Measurements from ENCODE around the gene CTNNAL1. TPM values are rescaled to one million over a fixed set of nuclear protein-coding genes. Genes with fewer than 3 reads are reported as not detected.
"Not testable (repeated sequence)": the region's sequence is repeated elsewhere in the genome, so short reads cannot be mapped to it uniquely, and the experiment has no call there.

Gene CTNNAL1
- 138 and 171 TPM in 2 replicates for total RNA-seq (2014; rRNA removed; shearing (Covaris generic))

GRCh38 chr9:109012876-109013678 lies at the start of gene CTNNAL1:
CTNNAL1 (minus strand) TSS chr9:109013499; CDS start chr9:109013442, 57 bp downstream.
- Histone ChIP-seq H3K4me3 (peak within 1 kb of the TSS; percentile 98), H3K27ac (peak within 1 kb of the TSS; percentile 95), H3K9me3 (replicated peaks) (peaks cover 3% of the 10 kb centered on the region; the same call in 1 of the 2 replicates), H3K4me1 (replicated peaks) (peaks cover 32% of the 10 kb centered on the region), H3K36me3 (peaks cover 28% of the 10 kb centered on the region), H3K27me3 (replicated peaks) (no peaks in the 10 kb centered on the region)
- DNase-seq (ENCODE audit: low read depth in 1 of 2, low spot score in 2 of 2), result peak; percentile 78 to 96

- Histone ChIP-seq H3K9me3 (replicated peaks) (no peaks in the 10 kb centered on the region), H3K36me3 (peaks cover 75% of the 10 kb centered on the region), H3K27ac (no peak overlapping the region), H3K4me1 (replicated peaks) (peaks cover 18% of the 10 kb centered on the region), H3K4me3 (no peak overlapping the region), H3K27me3 (replicated peaks) (no peaks in the 10 kb centered on the region)
- DNase-seq (ENCODE audit: low read depth in 1 of 2, low spot score in 2 of 2), result no peak
Observed at GRCh38 chr9:109062543-109062942, 49.2 kb upstream of the CTNNAL1 start.

DNA sequence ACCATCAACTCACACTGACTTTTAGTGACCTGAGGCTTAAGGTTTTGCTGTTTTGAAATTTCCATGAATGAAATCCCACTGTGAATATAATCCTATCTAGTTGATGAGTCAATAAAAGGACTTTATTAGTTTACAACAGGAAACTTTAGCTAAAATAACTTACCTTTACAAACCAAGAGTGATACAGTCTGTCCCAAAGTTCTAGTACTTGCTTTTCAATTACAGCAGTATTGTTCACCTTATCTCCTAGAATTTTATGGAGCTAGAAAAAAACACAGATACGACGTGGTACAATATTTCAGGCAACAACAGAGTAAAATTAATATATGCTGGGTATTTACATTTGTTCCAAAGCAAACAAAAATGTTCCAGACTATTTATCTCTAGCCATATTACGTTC lies 46.9 kb upstream of the CTNNAL1 start:
- H3K27me3 ChIP-seq (replicated peaks), result no peaks in the 10 kb centered on the region
- no peak for DNase-seq (ENCODE audit: low read depth in 1 of 2, low spot score in 2 of 2)
- H3K27ac ChIP-seq, result no peak overlapping the region
- no peaks in the 10 kb centered on the region for H3K9me3 ChIP-seq (replicated peaks)
- peaks cover 73% of the 10 kb centered on the region for H3K36me3 ChIP-seq
- H3K4me3 ChIP-seq, result no peak overlapping the region
- peaks cover 8% of the 10 kb centered on the region for H3K4me1 ChIP-seq (replicated peaks)

DNA sequence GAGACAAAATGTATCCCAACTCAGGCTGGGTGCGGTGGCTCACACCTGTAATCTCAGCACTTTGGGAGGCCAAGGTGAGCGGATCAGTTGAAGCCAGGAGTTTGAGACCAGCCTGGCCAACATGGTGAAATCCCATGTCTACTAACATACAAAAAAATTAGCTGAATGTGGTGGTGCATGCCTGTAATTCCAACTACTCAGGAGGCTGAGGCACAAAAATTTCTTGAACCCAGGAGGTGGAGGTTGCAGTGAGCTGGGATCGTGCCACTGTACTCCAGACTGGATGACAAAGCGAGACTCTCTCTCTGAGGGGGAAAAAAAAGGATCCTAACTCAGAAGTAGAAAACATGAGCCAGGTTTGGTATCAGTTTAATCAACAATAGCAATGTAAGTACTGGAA lies 39.8 kb upstream of the CTNNAL1 start:
- H3K9me3 ChIP-seq (replicated peaks); DNase-seq (ENCODE audit: low read depth in 1 of 2, low spot score in 2 of 2); H3K27me3 ChIP-seq (replicated peaks); H3K4me3 ChIP-seq: not testable (repeated sequence)
- peak overlapping the region; percentile 43; the same call in 1 of the 2 replicates for H3K27ac ChIP-seq
- H3K4me1 ChIP-seq (replicated peaks), result peaks cover 11% of the 10 kb centered on the region
- peaks cover 76% of the 10 kb centered on the region for H3K36me3 ChIP-seq

GRCh38 chr9:109052416-109052815 lies 39.1 kb upstream of the CTNNAL1 start:
- Histone ChIP-seq H3K36me3 (peaks cover 83% of the 10 kb centered on the region), H3K27ac (peak overlapping the region; percentile 43), H3K4me3 (no peak overlapping the region), H3K9me3 (replicated peaks) (no peaks in the 10 kb centered on the region), H3K27me3 (replicated peaks) (no peaks in the 10 kb centered on the region), H3K4me1 (replicated peaks) (peaks cover 11% of the 10 kb centered on the region)
- DNase-seq (ENCODE audit: low read depth in 1 of 2, low spot score in 2 of 2), result no peak

- H3K36me3 ChIP-seq, result peaks cover 85% of the 10 kb centered on the region
- H3K4me3 ChIP-seq, result no peak overlapping the region
- no peak for DNase-seq (ENCODE audit: low read depth in 1 of 2, low spot score in 2 of 2)
- no peaks in the 10 kb centered on the region for H3K9me3 ChIP-seq (replicated peaks)
- peaks cover 11% of the 10 kb centered on the region for H3K4me1 ChIP-seq (replicated peaks)
- H3K27me3 ChIP-seq (replicated peaks), result no peaks in the 10 kb centered on the region
- H3K27ac ChIP-seq, result no peak overlapping the region; the same call in 1 of the 2 replicates
Observed at GRCh38 chr9:109051733-109052132, 38.4 kb upstream of the CTNNAL1 start.

GRCh38 chr9:109050444-109050843 lies 37.1 kb upstream of the CTNNAL1 start:
- Histone ChIP-seq H3K36me3 (peaks cover 89% of the 10 kb centered on the region), H3K4me1 (replicated peaks) (peaks cover 11% of the 10 kb centered on the region), H3K9me3 (replicated peaks) (no peaks in the 10 kb centered on the region), H3K27me3 (replicated peaks) (no peaks in the 10 kb centered on the region), H3K27ac (no peak overlapping the region), H3K4me3 (no peak overlapping the region)
- no peak for DNase-seq (ENCODE audit: low read depth in 1 of 2, low spot score in 2 of 2)

DNA sequence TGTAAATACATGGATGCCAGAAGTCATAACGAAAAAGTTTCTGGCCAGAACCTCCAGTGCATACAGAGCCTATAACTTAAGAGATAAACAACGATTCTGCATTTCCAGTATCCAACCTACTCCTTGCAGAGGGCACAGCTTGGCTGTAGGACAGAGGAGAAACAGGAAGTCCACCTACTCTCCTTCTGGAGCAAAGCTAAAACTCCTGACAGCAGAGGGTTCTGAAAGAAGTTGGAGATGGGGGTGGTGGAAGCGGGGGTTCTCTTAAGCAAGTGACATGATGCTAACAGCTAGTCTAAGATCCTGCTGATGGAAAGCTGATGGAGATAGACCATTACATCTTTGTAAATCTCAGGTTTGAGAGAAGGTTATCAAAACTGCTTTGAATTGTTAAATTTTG lies 35.5 kb upstream of the CTNNAL1 start:
- H3K36me3 ChIP-seq, result peaks cover 95% of the 10 kb centered on the region
- H3K27ac ChIP-seq, result no peak overlapping the region

GRCh38 chr9:109047259-109047658 lies 34.0 kb upstream of the CTNNAL1 start:
- Histone ChIP-seq H3K36me3 (peaks cover 96% of the 10 kb centered on the region), H3K4me1 (replicated peaks) (peaks cover 3% of the 10 kb centered on the region; the same call in 1 of the 2 replicates), H3K9me3 (replicated peaks) (no peaks in the 10 kb centered on the region; the same call in 1 of the 2 replicates), H3K4me3 (no peak overlapping the region), H3K27me3 (replicated peaks) (no peaks in the 10 kb centered on the region), H3K27ac (no peak overlapping the region)
- DNase-seq (ENCODE audit: low read depth in 1 of 2, low spot score in 2 of 2), result no peak

More for the DNA sequence above, 35.5 kb upstream of the CTNNAL1 start:
- Histone ChIP-seq H3K27me3 (replicated peaks) (no peaks in the 10 kb centered on the region), H3K4me3 (no peak overlapping the region), H3K9me3 (replicated peaks) (no peaks in the 10 kb centered on the region), H3K4me1 (replicated peaks) (peaks cover 9% of the 10 kb centered on the region)
- no peak for DNase-seq (ENCODE audit: low read depth in 1 of 2, low spot score in 2 of 2)

GRCh38 chr9:109046346-109046745 lies 33.0 kb upstream of the CTNNAL1 start:
- no peak overlapping the region for H3K4me3 ChIP-seq
- H3K27ac ChIP-seq, result no peak overlapping the region
- peaks cover 90% of the 10 kb centered on the region for H3K36me3 ChIP-seq
- no peaks in the 10 kb centered on the region; the same call in 1 of the 2 replicates for H3K9me3 ChIP-seq (replicated peaks)
- H3K27me3 ChIP-seq (replicated peaks), result no peaks in the 10 kb centered on the region
- DNase-seq (ENCODE audit: low read depth in 1 of 2, low spot score in 2 of 2), result no peak
- H3K4me1 ChIP-seq (replicated peaks), result no peaks in the 10 kb centered on the region

GRCh38 chr9:109043578-109043977 lies 30.3 kb upstream of the CTNNAL1 start:
- Histone ChIP-seq H3K9me3 (replicated peaks) (no peaks in the 10 kb centered on the region; the same call in 1 of the 2 replicates), H3K27me3 (replicated peaks) (no peaks in the 10 kb centered on the region), H3K4me1 (replicated peaks) (peaks cover 3% of the 10 kb centered on the region), H3K27ac (no peak overlapping the region), H3K4me3 (no peak overlapping the region), H3K36me3 (peaks cover 76% of the 10 kb centered on the region)
- no peak for DNase-seq (ENCODE audit: low read depth in 1 of 2, low spot score in 2 of 2)

DNA sequence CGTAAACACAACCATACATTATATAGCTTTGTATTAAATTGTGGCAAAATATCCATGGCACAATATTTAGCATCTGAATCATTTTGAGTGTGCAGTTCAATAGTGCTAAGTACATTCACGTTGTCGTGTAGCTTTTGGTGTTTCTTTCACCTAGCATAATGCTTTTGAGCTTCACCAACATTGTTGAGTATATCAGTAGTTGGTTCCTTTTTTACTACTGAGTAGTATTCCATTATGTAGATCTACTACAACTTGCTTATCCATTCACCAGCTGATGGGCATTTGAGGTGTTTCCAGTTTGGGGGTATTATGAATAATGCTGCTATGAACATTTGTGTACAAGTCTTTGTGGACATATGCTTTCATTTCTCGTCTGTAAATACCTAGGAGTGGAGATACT lies 27.3 kb upstream of the CTNNAL1 start:
- Histone ChIP-seq H3K9me3 (replicated peaks) (no peaks in the 10 kb centered on the region; the same call in 1 of the 2 replicates), H3K4me1 (replicated peaks) (peaks cover 31% of the 10 kb centered on the region), H3K27ac (no peak overlapping the region), H3K4me3 (no peak overlapping the region), H3K36me3 (peaks cover 65% of the 10 kb centered on the region), H3K27me3 (replicated peaks) (no peaks in the 10 kb centered on the region)
- DNase-seq (ENCODE audit: low read depth in 1 of 2, low spot score in 2 of 2), result no peak

DNA sequence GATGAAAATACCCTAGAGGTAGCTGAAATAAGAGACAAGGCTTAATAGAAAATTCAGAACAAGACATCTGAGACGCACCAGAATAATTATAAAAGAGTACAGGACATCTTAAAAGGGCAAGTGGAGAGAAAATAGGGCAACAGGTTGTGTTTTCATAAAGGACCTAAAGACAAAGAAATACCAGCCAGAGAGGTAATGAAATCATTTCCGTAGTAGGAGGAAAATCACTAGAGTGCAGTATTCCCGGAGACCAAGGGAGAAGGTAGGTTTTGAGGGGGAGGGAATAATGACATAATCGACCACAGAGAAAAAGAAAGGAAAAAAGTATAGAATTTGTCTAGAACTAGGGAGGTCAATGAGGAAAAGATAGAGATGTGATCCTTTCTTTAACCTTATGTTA lies 26.2 kb upstream of the CTNNAL1 start:
- no peak overlapping the region for H3K27ac ChIP-seq
- no peaks in the 10 kb centered on the region; the same call in 1 of the 2 replicates for H3K9me3 ChIP-seq (replicated peaks)
- no peak overlapping the region for H3K4me3 ChIP-seq
- peaks cover 36% of the 10 kb centered on the region for H3K4me1 ChIP-seq (replicated peaks)
- H3K36me3 ChIP-seq, result peaks cover 64% of the 10 kb centered on the region
- no peaks in the 10 kb centered on the region for H3K27me3 ChIP-seq (replicated peaks)
- DNase-seq (ENCODE audit: low read depth in 1 of 2, low spot score in 2 of 2), result no peak

DNA sequence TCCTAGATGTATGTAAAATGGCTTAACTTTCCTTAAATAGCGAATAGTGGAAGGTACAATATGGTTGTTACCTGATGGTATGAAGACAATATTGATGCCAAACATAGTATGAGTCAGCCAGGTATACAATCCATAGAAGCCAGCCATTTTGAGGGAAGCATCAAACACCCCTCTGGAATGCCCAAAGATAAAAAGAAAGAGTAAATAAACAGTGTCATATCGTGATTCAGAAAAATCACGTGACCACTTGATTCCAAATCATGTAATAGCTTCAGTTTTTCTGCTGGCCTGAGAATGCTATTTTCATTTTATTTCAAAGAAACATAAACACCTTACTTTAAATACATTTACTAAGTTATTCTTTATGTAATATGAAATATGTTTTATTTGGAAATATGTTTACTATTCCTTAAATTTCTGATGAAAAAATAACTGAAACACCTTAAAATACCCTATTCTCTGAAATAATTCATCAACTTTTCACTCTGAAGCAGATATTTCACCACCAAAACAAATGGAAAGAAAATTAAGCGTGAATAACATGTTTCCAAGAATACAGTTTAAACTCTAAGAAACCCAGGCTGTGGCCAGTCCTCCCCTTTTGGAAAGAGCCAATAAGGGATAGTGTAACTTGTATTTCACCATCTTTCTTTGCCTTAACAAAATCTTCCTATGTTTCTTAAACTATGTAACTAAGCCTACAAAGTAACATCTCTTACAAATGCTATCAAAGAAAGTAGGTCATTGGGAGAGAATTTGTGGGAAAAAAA lies 24.8 kb upstream of the CTNNAL1 start:
- Histone ChIP-seq H3K4me3 (no peak overlapping the region), H3K27me3 (replicated peaks) (no peaks in the 10 kb centered on the region), H3K27ac (peak overlapping the region; percentile 10; the same call in 1 of the 2 replicates), H3K36me3 (peaks cover 64% of the 10 kb centered on the region), H3K9me3 (replicated peaks) (no peaks in the 10 kb centered on the region; the same call in 1 of the 2 replicates), H3K4me1 (replicated peaks) (peaks cover 36% of the 10 kb centered on the region)
- DNase-seq (ENCODE audit: low read depth in 1 of 2, low spot score in 2 of 2), result no peak

All from SJSA1 (cell line).